DND-41 (cell line): ENCODE measurements around the gene PLEKHG2.

ENCODE experiments used
- EZH2 ChIP-seq: IDR thresholded peaks from 3 replicates; pipeline ENCODE4 v1.6.1; 2012; ENCODE audit warnings: borderline replicate concordance, low read depth, mild to moderate bottlenecking, moderate library complexity, low read length, inconsistent platforms; ENCODE audit not compliant: severe bottlenecking
- TF ChIP-seq, protein P1 (sequence below): IDR thresholded peaks from 2 replicates; pipeline ENCODE4 v1.5.1; 2012; ENCODE audit warnings: borderline replicate concordance, low read length, moderate library complexity, mild to moderate bottlenecking; ENCODE audit not compliant: poor library complexity, severe bottlenecking; ENCODE audit errors: extremely low read depth

DNA sequence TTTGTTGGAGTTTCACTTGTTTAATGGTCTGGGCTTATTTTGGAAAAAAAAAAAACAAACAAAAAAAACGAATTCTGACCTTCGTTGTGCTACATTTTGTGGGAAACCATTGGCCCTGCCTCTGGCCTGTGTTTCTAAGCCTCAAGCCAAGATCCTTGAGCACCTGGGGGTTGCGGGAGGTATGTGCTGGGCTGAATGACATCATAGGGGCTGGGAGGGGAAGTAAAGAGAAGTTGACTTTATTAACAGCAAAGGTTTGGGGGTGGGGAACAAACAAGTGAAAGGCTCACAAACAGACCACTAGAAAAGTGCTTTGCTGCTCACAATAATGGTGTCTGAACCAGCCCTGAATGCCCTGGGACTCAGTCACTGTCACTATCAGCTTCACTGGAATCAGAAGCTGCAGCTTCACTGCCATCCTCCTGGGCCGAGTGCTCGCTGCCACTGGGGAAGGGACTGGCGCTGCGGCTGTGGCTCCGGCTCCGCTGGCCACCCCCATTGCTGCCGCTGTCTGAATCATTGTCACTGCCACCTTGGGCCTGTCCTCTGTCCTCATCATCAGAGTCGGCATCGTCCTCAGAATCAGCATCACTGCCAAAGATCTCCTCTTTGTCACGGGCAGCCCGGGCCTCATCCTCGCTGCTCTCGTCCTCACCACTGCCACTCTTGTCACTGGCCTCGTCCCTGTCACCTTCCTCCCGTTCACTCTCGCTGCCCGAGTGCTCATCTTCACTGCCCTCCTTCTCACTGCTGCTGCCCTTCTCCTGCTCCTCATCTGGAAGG lies 26.6 kb upstream of the PLEKHG2 start:
- TF ChIP-seq EZH2: no peak
- TF ChIP-seq, protein P1, sequence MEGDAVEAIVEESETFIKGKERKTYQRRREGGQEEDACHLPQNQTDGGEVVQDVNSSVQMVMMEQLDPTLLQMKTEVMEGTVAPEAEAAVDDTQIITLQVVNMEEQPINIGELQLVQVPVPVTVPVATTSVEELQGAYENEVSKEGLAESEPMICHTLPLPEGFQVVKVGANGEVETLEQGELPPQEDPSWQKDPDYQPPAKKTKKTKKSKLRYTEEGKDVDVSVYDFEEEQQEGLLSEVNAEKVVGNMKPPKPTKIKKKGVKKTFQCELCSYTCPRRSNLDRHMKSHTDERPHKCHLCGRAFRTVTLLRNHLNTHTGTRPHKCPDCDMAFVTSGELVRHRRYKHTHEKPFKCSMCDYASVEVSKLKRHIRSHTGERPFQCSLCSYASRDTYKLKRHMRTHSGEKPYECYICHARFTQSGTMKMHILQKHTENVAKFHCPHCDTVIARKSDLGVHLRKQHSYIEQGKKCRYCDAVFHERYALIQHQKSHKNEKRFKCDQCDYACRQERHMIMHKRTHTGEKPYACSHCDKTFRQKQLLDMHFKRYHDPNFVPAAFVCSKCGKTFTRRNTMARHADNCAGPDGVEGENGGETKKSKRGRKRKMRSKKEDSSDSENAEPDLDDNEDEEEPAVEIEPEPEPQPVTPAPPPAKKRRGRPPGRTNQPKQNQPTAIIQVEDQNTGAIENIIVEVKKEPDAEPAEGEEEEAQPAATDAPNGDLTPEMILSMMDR: no peak
